Measurements from ENCODE around the gene MED29.
A peak's percentile ranks its signal among the peaks of the same experiment; 100 is the strongest.

GRCh38 chr19:39415111-39416046 lies 24.2 kb downstream of the MED29 start:
- TF ChIP-seq CTCF (conservative IDR thresholded peaks at IDR 0.05; ENCODE audit: low read depth in 2 of 2) (peak; percentile 48 to 63), REST (IDR thresholded peaks at IDR 0.05; ENCODE audit: unreplicated experiment) (no peak)
